Peyer's patch (tissue), 4 donors: Measurements from ENCODE around the gene SDHAF1.

Experiments
- CTCF ChIP-seq, 6 experiments: fragments of 450-650 bp in 4 of 6; fragments of 200-600 bp in 2 of 6; sonication (generic) in 1 of 6; IDR thresholded peaks; one replicate each; pipeline ENCODE4 v1.5.1; 2017 to 2019; ENCODE audit warnings: antibody characterized with exemption in 6 of 6, mild to moderate bottlenecking in 3 of 6, moderate library complexity in 1 of 6
- POLR2A ChIP-seq, 2 donors: fragments of 450-650 bp; IDR thresholded peaks; one replicate each; pipeline ENCODE4 v1.5.1; 2017; ENCODE audit warnings: antibody characterized with exemption in 2 of 2, mild to moderate bottlenecking in 2 of 2, moderate library complexity in 2 of 2

- TF ChIP-seq CTCF (IDR thresholded peaks at IDR 0.05): no peak
- peak in 1 of 2 donors; percentile 31 for TF ChIP-seq POLR2A (IDR thresholded peaks at IDR 0.05)
Measured at GRCh38 chr19:36008336-36008978, 13.5 kb downstream of the SDHAF1 start, which contains the start of gene SYNE4.
